H9 (cell line): ENCODE measurements around the gene TLN1. TPM values are rescaled to one million over a fixed set of nuclear protein-coding genes. Genes with fewer than 3 reads are reported as not detected.

Experiments used
- DNase-seq: peaks from one replicate; pipeline ENCODE4 v3.0.0-alpha.2; 2017
- H2AFZ ChIP-seq: one replicate; pipeline ENCODE4 v1.6.1; 2013; ENCODE audit warnings: mild to moderate bottlenecking, low read length, control low read depth, moderate library complexity
- H2AK5ac ChIP-seq: 2 replicates; pipeline ENCODE4 v1.6.1; 2013; ENCODE audit warnings: low read length, control low read depth, mixed read lengths; ENCODE audit not compliant: insufficient read length
- H2BK120ac ChIP-seq: one replicate; pipeline ENCODE4 v1.6.1; 2013; ENCODE audit warnings: low read depth, mild to moderate bottlenecking, low read length, control low read depth, inconsistent platforms; ENCODE audit not compliant: poor library complexity, severe bottlenecking
- H2BK12ac ChIP-seq: 2 replicates; pipeline ENCODE4 v1.6.1; 2013; ENCODE audit warnings: low read length, control low read depth, mixed read lengths, low read depth; ENCODE audit not compliant: insufficient read length
- H2BK15ac ChIP-seq: 2 replicates; pipeline ENCODE4 v1.6.1; 2013; ENCODE audit warnings: low read depth, low read length, control low read depth
- H2BK20ac ChIP-seq: one replicate; pipeline ENCODE4 v1.6.1; 2013; ENCODE audit warnings: low read depth, mild to moderate bottlenecking, low read length, control low read depth, inconsistent platforms; ENCODE audit not compliant: poor library complexity, severe bottlenecking
- H2BK5ac ChIP-seq: 2 replicates; pipeline ENCODE4 v1.6.1; 2013; ENCODE audit warnings: low read length, control low read depth, mixed read lengths; ENCODE audit not compliant: insufficient read length
- H3K14ac ChIP-seq: 2 replicates; pipeline ENCODE4 v1.6.1; 2013; ENCODE audit warnings: low read length, control low read depth; ENCODE audit not compliant: insufficient read depth
- H3K18ac ChIP-seq: 2 replicates; pipeline ENCODE4 v1.6.1; 2013; ENCODE audit warnings: low read depth, mild to moderate bottlenecking, mixed read lengths, low read length, control low read depth; ENCODE audit not compliant: insufficient read length
- H3K23ac ChIP-seq: 2 replicates; pipeline ENCODE4 v1.6.1; 2013; ENCODE audit warnings: low read length, control low read depth, mixed read lengths, low read depth; ENCODE audit not compliant: insufficient read length
- H3K23me2 ChIP-seq: 2 replicates; pipeline ENCODE4 v1.6.1; 2013; ENCODE audit warnings: low read depth, mild to moderate bottlenecking, mixed read lengths, low read length, control low read depth; ENCODE audit not compliant: insufficient read length, poor library complexity, severe bottlenecking
- H3K27ac ChIP-seq: 2 replicates; pipeline ENCODE4 v1.5.1; 2013; ENCODE audit warnings: low read length, control low read depth, mixed read lengths, low read depth; ENCODE audit not compliant: insufficient read length
- H3K27me3 ChIP-seq: 2 replicates; pipeline ENCODE4 v1.6.1; 2013; ENCODE audit warnings: low read length, control low read depth, inconsistent platforms; ENCODE audit not compliant: insufficient read depth
- H3K4ac ChIP-seq: 2 replicates; pipeline ENCODE4 v1.6.1; 2013; ENCODE audit warnings: low read depth, mild to moderate bottlenecking, control low read depth, inconsistent platforms, low read length, moderate library complexity
- H3K4me1 ChIP-seq: 2 replicates; pipeline ENCODE4 v1.6.1; 2013; ENCODE audit warnings: low read length, control low read depth, inconsistent platforms; ENCODE audit not compliant: insufficient read depth
- H3K4me2 ChIP-seq: 2 replicates; pipeline ENCODE4 v1.6.1; 2013; ENCODE audit warnings: low read length, control low read depth, mixed read lengths; ENCODE audit not compliant: insufficient read length, insufficient read depth
- H3K56ac ChIP-seq: 2 replicates; pipeline ENCODE4 v1.6.1; 2013; ENCODE audit warnings: low read depth, mild to moderate bottlenecking, mixed read lengths, low read length, control low read depth; ENCODE audit not compliant: insufficient read length
- H3K79me1 ChIP-seq: 2 replicates; pipeline ENCODE4 v1.6.1; 2013; ENCODE audit warnings: low read depth, mild to moderate bottlenecking, moderate library complexity, low read length, control low read depth, inconsistent platforms; ENCODE audit not compliant: insufficient read depth, poor library complexity, severe bottlenecking
- H3K79me2 ChIP-seq: 2 replicates; pipeline ENCODE4 v1.6.1; 2013; ENCODE audit warnings: low read length, control low read depth, inconsistent platforms; ENCODE audit not compliant: insufficient read depth
- H3K9ac ChIP-seq: 2 replicates; pipeline ENCODE4 v1.6.1; 2013; ENCODE audit warnings: low read length, control low read depth, mixed read lengths; ENCODE audit not compliant: insufficient read length; ENCODE audit errors: extremely low read depth
- H3K9me3 ChIP-seq: one replicate; pipeline ENCODE4 v1.6.1; 2013; ENCODE audit warnings: low read depth, low read length, inconsistent platforms; ENCODE audit not compliant: control insufficient read depth
- H3T11ph ChIP-seq: one replicate; pipeline ENCODE4 v1.6.1; 2013; ENCODE audit warnings: mild to moderate bottlenecking, low read length, control low read depth, inconsistent platforms
- H4K20me1 ChIP-seq: one replicate; pipeline ENCODE4 v1.6.1; 2013; ENCODE audit not compliant: control insufficient read depth, insufficient read length, insufficient read depth
- H4K5ac ChIP-seq: 2 replicates; pipeline ENCODE4 v1.6.1; 2013; ENCODE audit warnings: low read depth, mild to moderate bottlenecking, mixed read lengths, low read length, control low read depth; ENCODE audit not compliant: insufficient read length
- H4K8ac ChIP-seq: replicated peaks from 2 replicates; pipeline ENCODE4 v1.6.1; 2013; ENCODE audit warnings: low read length, control low read depth, mixed read lengths, low read depth; ENCODE audit not compliant: insufficient read length
- H4K91ac ChIP-seq: 2 replicates; pipeline ENCODE4 v1.6.1; 2013; ENCODE audit warnings: low read depth, mild to moderate bottlenecking, moderate library complexity, mixed read lengths, low read length, control low read depth; ENCODE audit not compliant: insufficient read length
- H3K27ac Mint-ChIP-seq, 3 experiments: 2 replicates in 2 of 3; 3 replicates in 1 of 3; pipeline ENCODE4 v1.8.0; 2020 to 2021; ENCODE audit warnings: mixed read lengths in 3 of 3, mild to moderate bottlenecking in 1 of 3, moderate library complexity in 1 of 3
- H3K27me3 Mint-ChIP-seq: 2 replicates; pipeline ENCODE4 v1.8.0; 2021; ENCODE audit warnings: low read depth, mild to moderate bottlenecking, moderate library complexity, mixed read lengths
- H3K36me3 Mint-ChIP-seq, 3 experiments: 2 replicates in 2 of 3; 3 replicates in 1 of 3; pipeline ENCODE4 v1.8.0; 2020 to 2021; ENCODE audit warnings: low read depth in 3 of 3, mixed read lengths in 3 of 3; ENCODE audit not compliant: insufficient read depth in 1 of 3
- H3K4me1 Mint-ChIP-seq, 2 experiments: 2 replicates each; pipeline ENCODE4 v1.8.0; 2020; ENCODE audit warnings: mixed read lengths in 2 of 2
- H3K4me3 Mint-ChIP-seq, 2 experiments: 2 replicates in 1 of 2; 3 replicates in 1 of 2; pipeline ENCODE4 v1.8.0; 2020 to 2021; ENCODE audit warnings: mild to moderate bottlenecking in 2 of 2, mixed read lengths in 2 of 2, moderate library complexity in 1 of 2
- H3K9me3 Mint-ChIP-seq, 2 experiments: 2 replicates in 1 of 2; 3 replicates in 1 of 2; pipeline ENCODE4 v1.8.0; 2020; ENCODE audit warnings: mild to moderate bottlenecking in 2 of 2, mixed read lengths in 2 of 2, moderate library complexity in 1 of 2
- WGBS: extraction: QIAGEN DNeasy Blood & Tissue Kit; methylation state at CpG from one replicate; pipeline ENCODE4 v1.1.7; 2013; ENCODE audit warnings: missing lambda C conversion rate, low lambda C conversion rate, mixed read lengths; ENCODE audit not compliant: insufficient read length; ENCODE audit errors: extremely low coverage; 5-methylcytosine and 5-hydroxymethylcytosine counted together
- total RNA-seq: library from RNA; stranded (reverse); gene quantifications from 2 replicates; pipeline ENCODE4 v1.2.1, GENCODE V29; 2021
- TF ChIP-seq, protein P1 (sequence below): fragments of 200-600 bp; sonication (generic); conservative IDR thresholded peaks from 3 replicates; pipeline ENCODE4 v1.8.0; 2021; ENCODE audit warnings: antibody characterized with exemption, mild to moderate bottlenecking

Gene TLN1
- total RNA-seq, 1 experiment from 2014 or later: 102 TPM

DNA sequence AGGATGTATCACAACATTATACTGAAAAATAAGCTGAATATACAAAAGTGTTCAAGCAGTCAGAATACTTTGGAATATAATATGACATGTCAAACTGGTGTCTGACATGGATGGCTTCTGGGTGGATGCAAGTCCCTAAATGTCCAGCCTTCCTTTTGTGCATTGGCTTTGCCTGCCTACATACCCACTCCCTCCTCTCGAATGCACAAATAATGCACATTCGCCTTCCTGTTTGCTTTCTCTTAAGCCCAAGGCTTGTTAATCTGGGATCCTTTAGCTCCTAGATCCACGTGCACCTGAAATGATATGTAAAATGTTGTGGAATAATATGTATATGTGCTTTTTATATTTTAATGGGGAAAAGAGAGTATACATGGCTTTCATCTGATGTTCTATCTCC is 46.5 kb upstream of the TLN1 start:
- H3K27ac Mint-ChIP-seq: no peak overlapping the region
- Histone ChIP-seq H4K8ac (no peak overlapping the region), H3K4ac (no peak overlapping the region), H3K4me1 (peaks cover 4% of the 10 kb centered on the region; the same call in 1 of the 2 replicates), H3K23ac (no peak overlapping the region), H3K27ac (no peak overlapping the region), H3K18ac (no peak overlapping the region), H4K5ac (no peak overlapping the region), H2BK5ac (no peak overlapping the region), H3K27me3 (no peaks in the 10 kb centered on the region), H2AFZ (no peak overlapping the region), H2BK20ac (no peak overlapping the region), H2BK15ac (no peak overlapping the region), H3K56ac (no peak overlapping the region), H3K79me1 (no peaks in the 10 kb centered on the region), H3K14ac (no peak overlapping the region), H3T11ph (no peak overlapping the region), H3K23me2 (no peaks in the 10 kb centered on the region), H3K79me2 (no peaks in the 10 kb centered on the region), H4K20me1 (no peaks in the 10 kb centered on the region), H3K9me3 (no peaks in the 10 kb centered on the region), H3K4me2 (no peak overlapping the region), H2AK5ac (no peak overlapping the region), H4K91ac (no peak overlapping the region), H2BK12ac (no peak overlapping the region), H2BK120ac (no peak overlapping the region), H3K9ac (no peak overlapping the region)
- peaks cover 4 to 12% (median 4%) of the 10 kb centered on the region in 3 experiments; a peak in 6 of 7 replicates for H3K36me3 Mint-ChIP-seq
- TF ChIP-seq, protein P1, sequence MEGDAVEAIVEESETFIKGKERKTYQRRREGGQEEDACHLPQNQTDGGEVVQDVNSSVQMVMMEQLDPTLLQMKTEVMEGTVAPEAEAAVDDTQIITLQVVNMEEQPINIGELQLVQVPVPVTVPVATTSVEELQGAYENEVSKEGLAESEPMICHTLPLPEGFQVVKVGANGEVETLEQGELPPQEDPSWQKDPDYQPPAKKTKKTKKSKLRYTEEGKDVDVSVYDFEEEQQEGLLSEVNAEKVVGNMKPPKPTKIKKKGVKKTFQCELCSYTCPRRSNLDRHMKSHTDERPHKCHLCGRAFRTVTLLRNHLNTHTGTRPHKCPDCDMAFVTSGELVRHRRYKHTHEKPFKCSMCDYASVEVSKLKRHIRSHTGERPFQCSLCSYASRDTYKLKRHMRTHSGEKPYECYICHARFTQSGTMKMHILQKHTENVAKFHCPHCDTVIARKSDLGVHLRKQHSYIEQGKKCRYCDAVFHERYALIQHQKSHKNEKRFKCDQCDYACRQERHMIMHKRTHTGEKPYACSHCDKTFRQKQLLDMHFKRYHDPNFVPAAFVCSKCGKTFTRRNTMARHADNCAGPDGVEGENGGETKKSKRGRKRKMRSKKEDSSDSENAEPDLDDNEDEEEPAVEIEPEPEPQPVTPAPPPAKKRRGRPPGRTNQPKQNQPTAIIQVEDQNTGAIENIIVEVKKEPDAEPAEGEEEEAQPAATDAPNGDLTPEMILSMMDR: no peak
- H3K27me3 Mint-ChIP-seq: no peaks in the 10 kb centered on the region
- peaks cover 15 to 19% of the 10 kb centered on the region in 2 experiments for H3K4me1 Mint-ChIP-seq
- DNase-seq: no peak
- H3K9me3 Mint-ChIP-seq: no peaks in the 10 kb centered on the region
- WGBS: no CpG with 5 or more reads among the region's 3 CpGs
- no peak overlapping the region for H3K4me3 Mint-ChIP-seq
